ENCODE results near the gene FAN1. TPM values are rescaled to one million over a fixed set of nuclear protein-coding genes. Genes with fewer than 3 reads are reported as not detected.

The FAN1 gene
- polyA plus RNA-seq, 4 donors = 3.2 to 18.2 (median 8.8) TPM

DNA sequence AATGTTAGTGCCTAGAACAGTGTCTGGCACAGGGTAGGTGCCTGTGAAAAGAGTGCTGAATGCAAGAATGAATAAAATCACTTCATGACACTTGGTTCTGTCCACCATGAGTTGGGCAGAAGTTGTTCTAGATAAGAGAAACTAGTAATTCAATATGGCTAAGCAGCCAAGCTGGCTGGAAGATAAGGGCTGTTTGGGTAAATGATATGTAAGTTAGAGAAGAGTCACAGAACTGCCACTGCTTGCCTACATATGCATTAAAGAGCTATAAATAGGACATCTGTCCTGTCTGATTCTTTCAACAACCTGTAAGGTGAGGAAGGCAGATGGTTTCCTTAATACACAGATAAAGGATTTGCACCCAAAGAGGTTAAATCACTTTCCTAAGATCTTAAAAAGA lies 74.6 kb downstream of the FAN1 start:
- DNase-seq (no peak), FAIRE-seq (no peak)
- no peaks in the 10 kb centered on the region for H3K9me3 ChIP-seq (ENCODE audit: control insufficient read depth in 2 of 2, insufficient read depth in 1 of 2, low read depth in 1 of 2, low read length in 1 of 2)
- H3K27ac ChIP-seq (ENCODE audit: low read depth in 1 of 3, low read length in 2 of 3) = no peak overlapping the region
- H3K4me3 ChIP-seq (ENCODE audit: low read depth in 1 of 3, low read length in 3 of 3) = no peak overlapping the region
- no peaks in the 10 kb centered on the region for H3K27me3 ChIP-seq (ENCODE audit: control insufficient read depth in 3 of 3, insufficient read depth in 3 of 3, low read length in 3 of 3)
- H3K36me3 ChIP-seq (ENCODE audit: control insufficient read depth in 3 of 3, insufficient read depth in 2 of 3, low read depth in 1 of 3, low read length in 3 of 3) = peaks cover 2 to 15% (median 12%) of the 10 kb centered on the region in 3 donors
- H3K4me1 ChIP-seq (ENCODE audit: control insufficient read depth in 3 of 3, insufficient read depth in 2 of 3, low read depth in 1 of 3, low read length in 2 of 3) = peaks cover 0 to 11% (median 0%) of the 10 kb centered on the region in 3 donors

- Histone ChIP-seq H3K27me3 (ENCODE audit: control insufficient read depth in 3 of 3, insufficient read depth in 3 of 3, low read length in 3 of 3) (no peaks in the 10 kb centered on the region), H3K27ac (ENCODE audit: low read depth in 1 of 3, low read length in 2 of 3) (no peak overlapping the region), H3K4me1 (ENCODE audit: control insufficient read depth in 3 of 3, insufficient read depth in 2 of 3, low read depth in 1 of 3, low read length in 2 of 3) (peaks cover 0 to 13% (median 2%) of the 10 kb centered on the region in 3 donors), H3K9me3 (ENCODE audit: control insufficient read depth in 2 of 2, insufficient read depth in 1 of 2, low read depth in 1 of 2, low read length in 1 of 2) (no peaks in the 10 kb centered on the region), H3K4me3 (ENCODE audit: low read depth in 1 of 3, low read length in 3 of 3) (no peak overlapping the region), H3K36me3 (ENCODE audit: control insufficient read depth in 3 of 3, insufficient read depth in 2 of 3, low read depth in 1 of 3, low read length in 3 of 3) (peaks cover 0 to 12% (median 10%) of the 10 kb centered on the region in 3 donors)
- FAIRE-seq (no peak), DNase-seq (no peak)
- 90 to 96% (median 94%) methylated on average over 5 of the region's 5 CpGs for WGBS, 3 donors
Observed at GRCh38 chr15:30979457-30979856, 75.7 kb downstream of the FAN1 start.

DNA sequence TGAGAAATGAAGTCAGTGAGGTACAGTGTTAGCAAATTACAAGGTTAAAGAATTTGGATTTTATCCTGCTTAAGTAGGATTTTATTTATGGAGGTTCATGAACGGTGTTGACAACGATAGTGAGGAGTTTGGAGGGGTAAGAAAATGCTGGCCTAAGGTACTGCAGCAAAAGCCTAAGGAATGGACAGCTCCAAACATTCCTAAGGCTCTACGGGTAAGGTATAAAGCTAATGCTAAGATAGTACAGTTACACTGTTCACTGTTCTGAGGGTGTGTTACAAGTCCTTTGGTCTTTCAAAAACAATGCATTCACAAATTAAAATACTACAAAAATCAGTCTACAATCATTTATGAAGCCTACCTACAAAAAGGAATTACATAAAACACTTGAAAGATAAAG lies 80.4 kb downstream of the FAN1 start:
- H3K4me1 ChIP-seq (ENCODE audit: control insufficient read depth in 3 of 3, insufficient read depth in 2 of 3, low read depth in 1 of 3, low read length in 2 of 3) = peaks cover 6 to 20% (median 12%) of the 10 kb centered on the region in 3 donors
- no peaks in the 10 kb centered on the region for H3K9me3 ChIP-seq (ENCODE audit: control insufficient read depth in 2 of 2, insufficient read depth in 1 of 2, low read depth in 1 of 2, low read length in 1 of 2)
- H3K36me3 ChIP-seq (ENCODE audit: control insufficient read depth in 3 of 3, insufficient read depth in 2 of 3, low read depth in 1 of 3, low read length in 3 of 3) = peaks cover 0 to 21% (median 16%) of the 10 kb centered on the region in 3 donors
- no peak overlapping the region for H3K4me3 ChIP-seq (ENCODE audit: low read depth in 1 of 3, low read length in 3 of 3)
- DNase-seq = no peak
- no peak for FAIRE-seq
- no peak overlapping the region for H3K27ac ChIP-seq (ENCODE audit: low read depth in 1 of 3, low read length in 2 of 3)
- H3K27me3 ChIP-seq (ENCODE audit: control insufficient read depth in 3 of 3, insufficient read depth in 3 of 3, low read length in 3 of 3) = no peaks in the 10 kb centered on the region
- 59 to 78% (median 68%) methylated on average over 3 of the region's 3 CpGs for WGBS, 3 donors

- peaks cover 6 to 17% (median 12%) of the 10 kb centered on the region in 3 donors for H3K4me1 ChIP-seq (ENCODE audit: control insufficient read depth in 3 of 3, insufficient read depth in 2 of 3, low read depth in 1 of 3, low read length in 2 of 3)
- H3K4me3 ChIP-seq (ENCODE audit: low read depth in 1 of 3, low read length in 3 of 3) = no peak overlapping the region
- DNase-seq (peak in 1 of 2 donors; percentile 15), FAIRE-seq (no peak)
- no peaks in the 10 kb centered on the region for H3K27me3 ChIP-seq (ENCODE audit: control insufficient read depth in 3 of 3, insufficient read depth in 3 of 3, low read length in 3 of 3)
- 22 to 39% (median 32%) methylated on average over 6 of the region's 6 CpGs for WGBS, 3 donors
- peak overlapping the region in 1 of 3 donors; percentile 34 for H3K27ac ChIP-seq (ENCODE audit: low read depth in 1 of 3, low read length in 2 of 3)
- H3K9me3 ChIP-seq (ENCODE audit: control insufficient read depth in 2 of 2, insufficient read depth in 1 of 2, low read depth in 1 of 2, low read length in 1 of 2) = no peaks in the 10 kb centered on the region
- peaks cover 0 to 18% (median 16%) of the 10 kb centered on the region in 3 donors for H3K36me3 ChIP-seq (ENCODE audit: control insufficient read depth in 3 of 3, insufficient read depth in 2 of 3, low read depth in 1 of 3, low read length in 3 of 3)
Observed at GRCh38 chr15:30984542-30984941, 80.8 kb downstream of the FAN1 start.

GRCh38 chr15:30985081-30985531 lies 81.4 kb downstream of the FAN1 start:
- H3K27ac ChIP-seq (ENCODE audit: low read depth in 1 of 3, low read length in 2 of 3) = peak overlapping the region in 2 of 3 donors; percentile 30 to 34
- WGBS, 3 donors = 30 to 38% (median 36%) methylated on average over 3 of the region's 3 CpGs
- H3K4me1 ChIP-seq (ENCODE audit: control insufficient read depth in 3 of 3, insufficient read depth in 2 of 3, low read depth in 1 of 3, low read length in 2 of 3) = peaks cover 10 to 17% (median 12%) of the 10 kb centered on the region in 3 donors
- DNase-seq (peak in 1 of 2 donors; percentile 31), FAIRE-seq (no peak)
- no peaks in the 10 kb centered on the region for H3K9me3 ChIP-seq (ENCODE audit: control insufficient read depth in 2 of 2, insufficient read depth in 1 of 2, low read depth in 1 of 2, low read length in 1 of 2)
- H3K27me3 ChIP-seq (ENCODE audit: control insufficient read depth in 3 of 3, insufficient read depth in 3 of 3, low read length in 3 of 3) = no peaks in the 10 kb centered on the region
- no peak overlapping the region for H3K4me3 ChIP-seq (ENCODE audit: low read depth in 1 of 3, low read length in 3 of 3)
- peaks cover 0 to 18% (median 14%) of the 10 kb centered on the region in 3 donors for H3K36me3 ChIP-seq (ENCODE audit: control insufficient read depth in 3 of 3, insufficient read depth in 2 of 3, low read depth in 1 of 3, low read length in 3 of 3)

- 12 to 38% (median 25%) methylated on average over 2 of the region's 2 CpGs for WGBS, 3 donors
- FAIRE-seq (no peak), DNase-seq (no peak)
- Histone ChIP-seq H3K4me1 (ENCODE audit: control insufficient read depth in 3 of 3, insufficient read depth in 2 of 3, low read depth in 1 of 3, low read length in 2 of 3) (peaks cover 9 to 10% (median 10%) of the 10 kb centered on the region in 3 donors), H3K36me3 (ENCODE audit: control insufficient read depth in 3 of 3, insufficient read depth in 2 of 3, low read depth in 1 of 3, low read length in 3 of 3) (peaks cover 0 to 12% (median 6%) of the 10 kb centered on the region in 3 donors), H3K27me3 (ENCODE audit: control insufficient read depth in 3 of 3, insufficient read depth in 3 of 3, low read length in 3 of 3) (no peaks in the 10 kb centered on the region), H3K4me3 (ENCODE audit: low read depth in 1 of 3, low read length in 3 of 3) (peak overlapping the region in 2 of 3 donors; percentile 71 to 99), H3K27ac (ENCODE audit: low read depth in 1 of 3, low read length in 2 of 3) (peak overlapping the region; percentile 53 to 100 (median 67)), H3K9me3 (ENCODE audit: control insufficient read depth in 2 of 2, insufficient read depth in 1 of 2, low read depth in 1 of 2, low read length in 1 of 2) (no peaks in the 10 kb centered on the region)
Observed at GRCh38 chr15:30990036-30990435, 86.3 kb downstream of the FAN1 start.

GRCh38 chr15:30990446-30991254 lies 86.9 kb downstream of the FAN1 start:
- Histone ChIP-seq H3K27me3 (ENCODE audit: control insufficient read depth in 3 of 3, insufficient read depth in 3 of 3, low read length in 3 of 3) (no peaks in the 10 kb centered on the region), H3K4me3 (ENCODE audit: low read depth in 1 of 3, low read length in 3 of 3) (peak overlapping the region; percentile 71 to 99 (median 98)), H3K4me1 (ENCODE audit: control insufficient read depth in 3 of 3, insufficient read depth in 2 of 3, low read depth in 1 of 3, low read length in 2 of 3) (peaks cover 4 to 10% (median 8%) of the 10 kb centered on the region in 3 donors), H3K36me3 (ENCODE audit: control insufficient read depth in 3 of 3, insufficient read depth in 2 of 3, low read depth in 1 of 3, low read length in 3 of 3) (peaks cover 0 to 8% (median 5%) of the 10 kb centered on the region in 3 donors), H3K9me3 (ENCODE audit: control insufficient read depth in 2 of 2, insufficient read depth in 1 of 2, low read depth in 1 of 2, low read length in 1 of 2) (no peaks in the 10 kb centered on the region), H3K27ac (ENCODE audit: low read depth in 1 of 3, low read length in 2 of 3) (peak overlapping the region; percentile 99 to 100 (median 99))
- FAIRE-seq = no peak
- 1 to 3% (median 2%) methylated on average over 24 of the region's 24 CpGs for WGBS, 3 donors
- DNase-seq = peak; percentile 55 to 79

- Histone ChIP-seq H3K9me3 (ENCODE audit: control insufficient read depth in 2 of 2, insufficient read depth in 1 of 2, low read depth in 1 of 2, low read length in 1 of 2) (no peaks in the 10 kb centered on the region), H3K4me3 (ENCODE audit: low read depth in 1 of 3, low read length in 3 of 3) (peak within 1 kb of the TSS; percentile 71 to 99 (median 98)), H3K27ac (ENCODE audit: low read depth in 1 of 3, low read length in 2 of 3) (peak within 1 kb of the TSS; percentile 99 to 100 (median 99)), H3K27me3 (ENCODE audit: control insufficient read depth in 3 of 3, insufficient read depth in 3 of 3, low read length in 3 of 3) (no peaks in the 10 kb centered on the region), H3K4me1 (ENCODE audit: control insufficient read depth in 3 of 3, insufficient read depth in 2 of 3, low read depth in 1 of 3, low read length in 2 of 3) (peaks cover 3 to 10% (median 4%) of the 10 kb centered on the region in 3 donors), H3K36me3 (ENCODE audit: control insufficient read depth in 3 of 3, insufficient read depth in 2 of 3, low read depth in 1 of 3, low read length in 3 of 3) (peaks cover 0 to 2% (median 0%) of the 10 kb centered on the region in 3 donors)
- no peak for FAIRE-seq
- 0 to 1% (median 1%) methylated on average over 70 to 114 of the region's 114 CpGs for WGBS, 3 donors
- DNase-seq = peak; percentile 86 to 93
Observed at GRCh38 chr15:30991255-30992235, 87.8 kb downstream of the FAN1 start, which contains the start of gene MTMR10. Gene MTMR10 (minus strand): TSS chr15:30991628. CDS start chr15:30991506, 122 bp downstream.
